ENCODE data around the gene RHBDD1.

DNA sequence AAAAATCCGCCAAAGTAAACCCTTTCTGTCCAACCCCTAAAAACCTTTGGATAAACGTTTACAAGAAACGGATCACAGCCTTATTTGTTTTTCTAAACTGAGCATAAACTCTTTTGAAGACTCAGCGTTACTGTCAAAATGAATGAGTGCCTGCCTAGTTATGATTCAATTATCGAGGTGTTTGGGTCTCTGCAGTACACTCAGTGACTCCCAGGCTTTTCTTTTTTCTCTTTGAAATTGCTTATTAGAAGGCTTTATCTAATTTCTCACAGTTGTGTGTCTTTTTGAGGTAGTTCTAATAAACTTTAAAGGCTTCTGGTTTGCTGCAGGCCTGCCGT lies 663 bp downstream of the RHBDD1 start:
- no peak for TF ChIP-seq POLR2A (IDR thresholded peaks at IDR 0.05)
- TF ChIP-seq CTCF (IDR thresholded peaks at IDR 0.05): no peak
- TF ChIP-seq POLR2AphosphoS5 (IDR thresholded peaks at IDR 0.05): no peak

Data from breast epithelium (tissue), 3 donors.